NCI-H2029 treated with DMSO at 0.1 percent for 48 hours (cell line): Measurements from ENCODE around the gene MLLT3.

Source experiments
- DNase-seq: peaks from one replicate; lab custom pipeline; 2025; lab: John Stamatoyannopoulos, UW

Gene MLLT3

GRCh38 chr9:20302197-20302596 is 320.1 kb downstream of the MLLT3 start:
- no peak for DNase-seq

- no peak for DNase-seq
Measured at GRCh38 chr9:20300430-20301115, 321.7 kb downstream of the MLLT3 start.

- no peak for DNase-seq
Measured at GRCh38 chr9:20297646-20298084, 324.6 kb downstream of the MLLT3 start.

GRCh38 chr9:20295555-20295954 is 326.7 kb downstream of the MLLT3 start:
- no peak for DNase-seq

- no peak for DNase-seq
Measured at GRCh38 chr9:20294046-20294750, 328.1 kb downstream of the MLLT3 start.

GRCh38 chr9:20292002-20292401 is 330.3 kb downstream of the MLLT3 start:
- no peak for DNase-seq
